ENCODE data around the gene SLC9C2.

- TF ChIP-seq EZH2 (IDR thresholded peaks at IDR 0.05; ENCODE audit: insufficient read depth, poor library complexity, severe bottlenecking) (no peak), EZH2phosphoT487 (IDR thresholded peaks at IDR 0.05; ENCODE audit: insufficient read depth, low read depth) (no peak)
Measured at GRCh38 chr1:173551699-173552098, 51.2 kb downstream of the SLC9C2 start.

Measured in GM23248 (cell line).